GM12878 (cell line): ENCODE measurements around the gene TUBGCP3. TPM values are rescaled to one million over a fixed set of nuclear protein-coding genes. Genes with fewer than 3 reads are reported as not detected.
A peak's percentile ranks its signal among the peaks of the same experiment; 100 is the strongest.

ENCODE experiments used
- ATAC-seq: fragments of 200-7000 bp; cut with Tn5 transposase; 3 replicates; pipeline ENCODE4 v1.9.1; 2020; ENCODE audit warnings: mild to moderate bottlenecking, moderate library complexity
- BruUV-seq: library from RNA; stranded (reverse); fragments of 400-500 nt; replicated peaks from 2 replicates; lab custom pipeline; 2021; lab: Mats Ljungman, UMichigan
- CTCF ChIA-PET: fragments of 300-600 bp; sonication (Branson Sonifier 250); formaldehyde crosslinking; extraction: SDS; loops from one replicate; lab custom pipeline; 2021; ENCODE audit warnings: inconsistent platforms; lab: Yijun Ruan, JAX
- POLR2A ChIA-PET: fragments of 350-600 bp; formaldehyde crosslinking; extraction: SDS; loops from one replicate; lab custom pipeline; 2021; ENCODE audit warnings: inconsistent platforms; lab: Charles Lee
- RAD21 ChIA-PET: fragments of 300-600 bp; sonication (Branson Sonifier 250); formaldehyde crosslinking; loops from one replicate; lab custom pipeline; 2023; ENCODE audit warnings: antibody characterized with exemption; ENCODE audit not compliant: unreplicated experiment; lab: Charles Lee
- SMC1A ChIA-PET: fragments of 300-600 bp; sonication (Branson Sonifier 250); formaldehyde crosslinking; loops from one replicate; lab custom pipeline; 2023; ENCODE audit not compliant: unreplicated experiment, uncharacterized antibody; lab: Charles Lee
- DNase-seq: peaks from one replicate; pipeline ENCODE4 v3.0.0-alpha.2; 2011; ENCODE audit warnings: low read depth, low spot score
- FAIRE-seq: peaks from 3 replicates; lab custom pipeline; 2011; peaks lifted over from hg19 to GRCh38; lab: Jason Lieb, UNC
- H2AFZ ChIP-seq: 2 replicates; pipeline ENCODE4 v1.6.0; 2011; ENCODE audit warnings: low read depth, low read length, control low read depth; ENCODE audit not compliant: control insufficient read depth
- H3K27ac ChIP-seq: 2 replicates; pipeline ENCODE4 v1.5.1; 2011; ENCODE audit warnings: control low read depth; ENCODE audit not compliant: control insufficient read depth, insufficient read depth
- H3K27me3 ChIP-seq, 2 experiments: replicated peaks in 1 of 2; 2 replicates each; pipeline versions ENCODE4 v1.6.0 to v1.6.1; 2011; ENCODE audit warnings: low read length in 1 of 2; ENCODE audit not compliant: control insufficient read depth in 2 of 2, insufficient read depth in 2 of 2
- H3K36me3 ChIP-seq, 2 experiments: 2 replicates each; pipeline ENCODE4 v1.5.1; 2011; ENCODE audit warnings: low read length in 1 of 2; ENCODE audit not compliant: control insufficient read depth in 2 of 2, insufficient read depth in 2 of 2
- H3K4me1 ChIP-seq: 2 replicates; pipeline ENCODE4 v1.6.1; 2011; ENCODE audit warnings: mild to moderate bottlenecking, low read length, moderate library complexity, mixed read lengths; ENCODE audit not compliant: control insufficient read depth, insufficient read depth
- H3K4me2 ChIP-seq: 2 replicates; pipeline ENCODE4 v1.6.0; 2011; ENCODE audit warnings: control low read depth; ENCODE audit not compliant: control insufficient read depth, insufficient read depth
- H3K4me3 ChIP-seq: fragments of 200-600 bp; sonication (generic); 2 replicates; pipeline ENCODE4 v1.5.1; 2016
- H3K79me2 ChIP-seq: 2 replicates; pipeline ENCODE4 v1.6.0; 2011; ENCODE audit warnings: low read length; ENCODE audit not compliant: control insufficient read depth, insufficient read depth
- H3K9ac ChIP-seq: 2 replicates; pipeline ENCODE4 v1.8.0; 2011; ENCODE audit warnings: low read length, control low read depth, mixed read lengths; ENCODE audit not compliant: control insufficient read depth, insufficient read depth
- H3K9me3 ChIP-seq: replicated peaks from 3 replicates; pipeline ENCODE4 v1.5.1; 2011; ENCODE audit warnings: mild to moderate bottlenecking, low read length; ENCODE audit not compliant: control insufficient read depth, insufficient read depth
- H4K20me1 ChIP-seq: 2 replicates; pipeline ENCODE4 v1.6.0; 2011; ENCODE audit not compliant: control insufficient read depth, insufficient read depth
- ATF2 ChIP-seq: IDR thresholded peaks from 2 replicates; pipeline ENCODE4 v1.6.1; 2012; ENCODE audit warnings: low read length, inconsistent platforms
- E2F4 ChIP-seq: IDR thresholded peaks from 2 replicates; pipeline ENCODE4 v1.6.1; 2012; ENCODE audit warnings: low read depth, low read length, improper control_type of control experiment
- FOXM1 ChIP-seq: IDR thresholded peaks from 2 replicates; pipeline ENCODE4 v1.6.1; 2012; ENCODE audit warnings: low read depth, mild to moderate bottlenecking, inconsistent platforms, low read length, moderate library complexity
- HDAC6 ChIP-seq: fragments of 200-600 bp; sonication (generic); IDR thresholded peaks from one replicate; pipeline ENCODE4 v1.8.0; 2017; ENCODE audit warnings: antibody characterized with exemption; ENCODE audit not compliant: unreplicated experiment
- LARP7 ChIP-seq: fragments of 450-650 bp; IDR thresholded peaks from 2 replicates; pipeline ENCODE4 v1.6.1; 2017; ENCODE audit warnings: mild to moderate bottlenecking
- MLLT1 ChIP-seq: fragments of 450-650 bp; IDR thresholded peaks from 2 replicates; pipeline ENCODE4 v1.6.1; 2016; ENCODE audit warnings: mild to moderate bottlenecking
- MXI1 ChIP-seq: fragments of 150-350 bp; IDR thresholded peaks from 2 replicates; pipeline ENCODE4 v1.6.1; 2011; ENCODE audit warnings: low read depth, mild to moderate bottlenecking, inconsistent platforms, low read length, improper control_type of control experiment
- RUNX3 ChIP-seq: IDR thresholded peaks from 2 replicates; pipeline ENCODE4 v1.6.1; 2012; ENCODE audit warnings: low read length, inconsistent platforms
- TAF1 ChIP-seq: IDR thresholded peaks from 2 replicates; pipeline ENCODE4 v1.6.1; 2011; ENCODE audit warnings: mild to moderate bottlenecking, low read depth, low read length, borderline replicate concordance
- YY1 ChIP-seq: IDR thresholded peaks from 2 replicates; pipeline ENCODE4 v1.6.1; 2011; ENCODE audit warnings: low read depth, mild to moderate bottlenecking, low read length
- ZNF384 ChIP-seq: IDR thresholded peaks from 2 replicates; pipeline ENCODE4 v1.6.1; 2012; ENCODE audit warnings: low read depth, mild to moderate bottlenecking, low read length, improper control_type of control experiment, borderline replicate concordance
- WGBS: methylation state at CpG from one replicate; pipeline ENCODE4 v1.1.6; 2016; ENCODE audit warnings: low lambda C conversion rate; ENCODE audit not compliant: insufficient replicate concordance, insufficient coverage; ENCODE audit errors: missing lambda C conversion rate; 5-methylcytosine and 5-hydroxymethylcytosine counted together
- in situ Hi-C: fragments of 300-500 bp; cut with MboI; formaldehyde crosslinking; loops from 9 replicates; pipeline ENCODE4 v1.14.3; 2018; ENCODE audit warnings: mixed read lengths
- intact Hi-C: fragments of 100-400 bp; cut with micrococcal nuclease; formaldehyde crosslinking; loops from one replicate; pipeline ENCODE4 v1.14.2; 2022; ENCODE audit not compliant: unreplicated experiment
- polyA plus RNA-seq, 11 experiments: library from polyadenylated mRNA; depleted of rRNA in 4 of 11; unstranded in 6 of 11; stranded (reverse) in 5 of 11; fragments of >200 nt; fragmentation: Nextera tagmentation in 4 of 11; fragmentation: Illumina TruSeq in 1 of 11; extraction: Ambion mirVana in 4 of 11; extraction: Trizol in 1 of 11; gene quantifications; 1 replicate in 1 of 11; 2 replicates in 10 of 11; pipeline versions ENCODE4 v1.2.1 to v1.2.3, GENCODE V29; 2011 to 2016; ENCODE audit warnings: inconsistent platforms in 2 of 11, missing spikeins in 2 of 11, low read depth in 1 of 11
- total RNA-seq, 4 experiments: library from RNA; depleted of rRNA in 3 of 4; stranded (reverse); fragments of >200 nt in 3 of 4; fragmentation: Illumina TruSeq in 1 of 4; extraction: Trizol in 1 of 4; gene quantifications; 2 replicates each; pipeline versions ENCODE4 v1.2.1 to v1.2.3, GENCODE V29; 2013 to 2021

The TUBGCP3 gene
- total and polyA plus RNA-seq, 10 of the 15 experiments (the other 5 are each of a cell fraction or from before 2014, with no cell fraction given), result 4.0 to 34.0 (median 22.6) TPM

GRCh38 chr13:112586334-112586960, 1.5 kb downstream of the TUBGCP3 start:
- Histone ChIP-seq H2AFZ (no peak overlapping the region), H3K9me3 (no peaks in the 10 kb centered on the region; the same call in 2 of the 3 replicates), H3K4me3 (peak overlapping the region; percentile 93), H3K27ac (peak overlapping the region; percentile 24), H3K4me2 (peak overlapping the region; percentile 91), H3K36me3 (no peaks in the 10 kb centered on the region), H3K27me3 (no peaks in the 10 kb centered on the region), H3K79me2 (peaks cover 68% of the 10 kb centered on the region), H3K9ac (0 out of 2 replicates have a peak overlapping the region, but pooled peaks have one; percentile 3), H4K20me1 (no peaks in the 10 kb centered on the region), H3K4me1 (peaks cover 18% of the 10 kb centered on the region)
- ChIA-PET POLR2A (no interaction called here), SMC1A (interaction anchor here (0.9 kb wide), 1 partner anchor 86 kb away, joined by 3 read pairs; no protein-coding TSS in a partner anchor), CTCF (no interaction called here), RAD21 (no interaction called here)
- no TSS peak for BruUV-seq
- 23% methylated on average over 6 of the region's 6 CpGs for WGBS
- intact Hi-C loops (no loop called here), in situ Hi-C loops (no loop called here)
- FAIRE-seq, result no peak
- no peak for TF ChIP-seq E2F4
- peak; percentile 15 for ATAC-seq
- DNase-seq, result no peak

- Histone ChIP-seq H3K4me1 (peaks cover 18% of the 10 kb centered on the region), H3K36me3 (no peaks in the 10 kb centered on the region; a peak in 1 of 4 replicates), H3K79me2 (peaks cover 92% of the 10 kb centered on the region), H3K9ac (peak overlapping the region; percentile 60), H3K27me3 (no peaks in the 10 kb centered on the region), H4K20me1 (no peaks in the 10 kb centered on the region), H2AFZ (peak overlapping the region; percentile 36), H3K4me3 (peak overlapping the region; percentile 43), H3K27ac (peak overlapping the region; percentile 82), H3K9me3 (no peaks in the 10 kb centered on the region; the same call in 2 of the 3 replicates), H3K4me2 (peak overlapping the region; percentile 48)
- 63% methylated on average over 11 of the region's 11 CpGs for WGBS
- ATAC-seq (peak; percentile 53), FAIRE-seq (peak; percentile 79), DNase-seq (no peak)
- TSS peak; percentile 5 for BruUV-seq
- ChIA-PET POLR2A (no interaction called here), CTCF (interaction anchor here (0.8 to 1.9 kb wide), 6 partner anchors 12 to 72 kb away, joined by 3 to 5 read pairs (median 3); no protein-coding TSS in a partner anchor), SMC1A (interaction anchor here (0.6 to 2.1 kb wide), 4 partner anchors 18 to 68 kb away, joined by 3 to 9 read pairs (median 3); no protein-coding TSS in a partner anchor), RAD21 (interaction anchor here (1.6 kb wide), 1 partner anchor 10 kb away, joined by 4 read pairs; no protein-coding TSS in a partner anchor)
- intact Hi-C loops (no loop called here), in situ Hi-C loops (no loop called here)
- peak; percentile 44 for TF ChIP-seq RUNX3
- TF ChIP-seq FOXM1, result 0 out of 2 replicates have a peak, but pooled peaks have one; percentile 26
- no peak for TF ChIP-seq HDAC6
- no peak for TF ChIP-seq YY1
- peak; percentile 29; the same call in 1 of the 2 replicates for TF ChIP-seq TAF1
- no peak for TF ChIP-seq MXI1
- peak; percentile 49; the same call in 1 of the 2 replicates for TF ChIP-seq ATF2
- TF ChIP-seq ZNF384, result no peak
- TF ChIP-seq LARP7, result no peak
- TF ChIP-seq MLLT1, result no peak
Observed at GRCh38 chr13:112583592-112584277, 4.2 kb downstream of the TUBGCP3 start.
